Fibroblast of pulmonary artery (primary cell): ENCODE data around the gene SAA1.

ENCODE experiments used
- DNase-seq: peaks from one replicate; pipeline ENCODE4 v3.0.0-alpha.2; 2010; ENCODE audit warnings: low read depth
- H3K4me3 ChIP-seq: replicated peaks from 2 replicates; pipeline ENCODE4 v1.5.1; 2011; ENCODE audit warnings: low read depth, mild to moderate bottlenecking, control low read depth, low read length, moderate library complexity
- CTCF ChIP-seq: IDR thresholded peaks from 2 replicates; pipeline ENCODE4 v1.5.1; 2011; ENCODE audit warnings: mild to moderate bottlenecking, control low read depth, low read length, inconsistent platforms; ENCODE audit errors: missing control alignments

SAA1 gene

GRCh38 chr11:18277565-18278271 is 11.7 kb downstream of the SAA1 start:
- TF ChIP-seq CTCF, result no peak
- DNase-seq, result peak; percentile 65
- H3K4me3 ChIP-seq, result no peak overlapping the region

GRCh38 chr11:18280438-18281045 is 14.5 kb downstream of the SAA1 start:
- TF ChIP-seq CTCF, result no peak
- no peak for DNase-seq
- no peak overlapping the region for H3K4me3 ChIP-seq

GRCh38 chr11:18282626-18283025 is 16.6 kb downstream of the SAA1 start:
- DNase-seq, result no peak
- TF ChIP-seq CTCF, result no peak
- no peak overlapping the region for H3K4me3 ChIP-seq

GRCh38 chr11:18285841-18286240 is 19.8 kb downstream of the SAA1 start:
- no peak for TF ChIP-seq CTCF
- DNase-seq, result no peak
- no peak overlapping the region for H3K4me3 ChIP-seq

- H3K4me3 ChIP-seq, result no peak overlapping the region
- no peak for DNase-seq
- TF ChIP-seq CTCF, result no peak
Measured at GRCh38 chr11:18288911-18289310, 22.8 kb downstream of the SAA1 start.

GRCh38 chr11:18294862-18295261 is 28.8 kb downstream of the SAA1 start:
- no peak overlapping the region for H3K4me3 ChIP-seq
- TF ChIP-seq CTCF, result no peak
- DNase-seq, result no peak

- DNase-seq, result no peak
- no peak overlapping the region for H3K4me3 ChIP-seq
- TF ChIP-seq CTCF, result no peak
Measured at GRCh38 chr11:18295316-18295715, 29.3 kb downstream of the SAA1 start.
